GM12865 (cell line): ENCODE results near the gene MBNL1.
"Not testable (repeated sequence)": the region's sequence is repeated elsewhere in the genome, so short reads cannot be mapped to it uniquely, and the experiment has no call there.

Experiments
- DNase-seq: peaks from one replicate; pipeline ENCODE4 v3.0.0; 2010; ENCODE audit warnings: low read depth
- H3K4me3 ChIP-seq: 2 replicates; pipeline ENCODE4 v1.5.1; 2011; ENCODE audit warnings: mild to moderate bottlenecking, low read depth, low read length, control low read depth
- CTCF ChIP-seq: IDR thresholded peaks from 2 replicates; pipeline ENCODE4 v1.5.1; 2011; ENCODE audit warnings: low read length, control low read depth, low read depth, inconsistent platforms; ENCODE audit not compliant: insufficient read depth; ENCODE audit errors: missing control alignments

MBNL1 gene

DNA sequence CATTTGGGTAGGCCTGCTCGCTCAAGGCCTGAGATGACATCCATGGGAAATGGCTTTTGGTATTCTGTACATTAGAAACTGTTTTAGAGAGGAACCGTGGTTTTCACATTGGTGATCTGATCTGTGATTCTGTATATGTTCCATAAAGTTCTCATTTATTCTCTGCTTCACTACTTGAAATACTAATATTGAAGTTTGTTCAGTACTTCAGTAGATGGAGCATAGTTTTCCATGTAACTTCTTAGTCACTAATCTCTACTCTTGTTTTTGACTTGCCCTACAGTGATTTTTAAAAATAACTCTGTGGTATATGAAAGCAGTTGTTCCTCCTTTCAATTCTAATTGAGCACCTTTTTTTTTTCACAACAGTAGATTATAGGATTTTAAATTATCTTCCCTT, 66.5 kb downstream of the MBNL1 start:
- no peak for DNase-seq
- no peak overlapping the region for H3K4me3 ChIP-seq
- TF ChIP-seq CTCF, result no peak

DNA sequence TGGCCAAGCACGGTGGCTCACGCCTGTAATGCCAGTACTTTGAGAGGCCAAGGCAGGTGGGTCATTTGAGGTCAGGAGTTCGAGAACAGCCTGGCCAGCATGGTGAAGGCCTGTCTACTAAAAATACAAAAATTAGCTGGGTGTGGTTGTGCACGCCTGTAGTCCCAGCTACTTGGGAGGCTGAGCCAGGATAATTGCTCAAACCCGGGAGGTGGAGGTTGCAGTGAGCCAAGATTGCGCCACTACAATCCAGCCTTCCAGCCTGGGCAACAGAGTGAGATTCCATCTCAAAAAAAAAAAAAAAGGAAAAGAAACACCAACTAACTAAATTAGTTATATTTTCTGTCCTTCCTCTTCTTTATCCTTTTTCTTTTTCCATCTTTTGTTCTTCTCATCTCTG, 68.6 kb downstream of the MBNL1 start:
- DNase-seq, H3K4me3 ChIP-seq: not testable (repeated sequence)

- no peak overlapping the region for H3K4me3 ChIP-seq
- no peak for TF ChIP-seq CTCF
- no peak for DNase-seq
Observed at GRCh38 chr3:152338159-152338720, 69.5 kb downstream of the MBNL1 start.

DNA sequence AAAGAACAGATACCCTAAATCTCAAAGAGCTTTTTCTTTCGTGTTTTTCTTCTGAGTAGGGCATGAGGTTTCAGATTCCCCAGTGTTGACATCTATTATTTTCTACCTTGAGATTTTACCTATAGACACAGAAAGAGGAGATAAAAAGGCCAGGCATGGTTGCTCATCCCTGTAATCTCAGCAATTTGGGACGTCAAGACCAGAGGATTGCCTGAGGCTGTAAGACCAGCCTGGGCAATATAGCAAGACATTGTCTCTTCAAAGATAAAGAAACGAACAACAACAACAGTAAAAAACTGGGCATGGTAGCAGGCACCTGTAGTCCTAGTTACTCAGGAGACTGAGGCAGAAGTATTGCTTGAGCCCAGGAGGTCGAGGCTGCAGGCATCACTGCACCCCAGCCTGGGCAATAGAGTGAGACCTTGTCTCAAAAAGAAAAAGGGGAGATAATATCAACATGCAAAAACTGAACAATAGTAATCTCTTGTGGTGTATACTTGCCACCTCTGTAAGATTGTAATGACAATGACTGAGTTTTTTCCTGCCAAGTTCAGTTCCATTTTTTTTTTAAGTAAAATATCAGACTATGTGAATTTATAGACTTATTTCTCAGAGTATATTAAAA, 71.3 kb downstream of the MBNL1 start:
- no peak for DNase-seq
- no peak for TF ChIP-seq CTCF
- no peak overlapping the region for H3K4me3 ChIP-seq

GRCh38 chr3:152345233-152345632, 76.5 kb downstream of the MBNL1 start:
- H3K4me3 ChIP-seq, result no peak overlapping the region
- DNase-seq, result no peak
- no peak for TF ChIP-seq CTCF

DNA sequence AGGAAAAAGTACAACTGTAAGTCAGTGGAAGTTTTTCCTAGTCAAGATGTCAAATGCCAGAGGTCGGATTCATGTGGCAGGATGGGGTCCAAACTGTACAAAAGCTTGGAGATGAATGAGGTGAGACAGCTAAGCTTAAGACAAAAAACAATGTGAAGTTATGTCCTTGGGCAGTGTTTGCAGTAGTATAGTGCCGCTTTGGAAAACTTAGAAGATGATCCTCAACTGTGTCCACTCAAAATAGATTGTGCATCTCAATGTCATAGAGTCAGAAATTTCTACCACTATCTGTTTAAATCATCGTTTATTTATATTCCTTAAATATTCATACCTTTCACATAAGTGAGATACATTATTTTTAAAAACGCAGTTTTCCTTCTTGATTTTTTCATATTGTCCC, 77.3 kb downstream of the MBNL1 start:
- TF ChIP-seq CTCF, result no peak
- no peak overlapping the region for H3K4me3 ChIP-seq
- no peak for DNase-seq

GRCh38 chr3:152346740-152347139, 78.0 kb downstream of the MBNL1 start:
- no peak overlapping the region for H3K4me3 ChIP-seq
- no peak for TF ChIP-seq CTCF
- no peak for DNase-seq
